GM13976 (cell line): Measurements from ENCODE around the gene PSMA6.

ENCODE experiments used
- DNase-seq: peaks from one replicate; pipeline ENCODE4 v3.0.0; 2012; ENCODE audit warnings: low spot score
- CTCF ChIP-seq: IDR thresholded peaks from 2 replicates; pipeline ENCODE4 v1.5.1; 2012; ENCODE audit warnings: borderline replicate concordance, mild to moderate bottlenecking; ENCODE audit not compliant: insufficient read depth; ENCODE audit errors: extremely low read depth, missing control alignments, control extremely low read depth
- in situ Hi-C: fragments of 300-500 bp; cut with MboI; formaldehyde crosslinking; loops from one replicate; pipeline ENCODE4 v1.12.0; 2022; ENCODE audit warnings: low sequenced_read_pairs, mixed read lengths, inconsistent platforms; ENCODE audit not compliant: unreplicated experiment

Gene PSMA6

GRCh38 chr14:35341454-35341750 is 49.2 kb downstream of the PSMA6 start:
- in situ Hi-C loops: no loop called here
- DNase-seq: peak; percentile 31
- TF ChIP-seq CTCF: no peak

DNA sequence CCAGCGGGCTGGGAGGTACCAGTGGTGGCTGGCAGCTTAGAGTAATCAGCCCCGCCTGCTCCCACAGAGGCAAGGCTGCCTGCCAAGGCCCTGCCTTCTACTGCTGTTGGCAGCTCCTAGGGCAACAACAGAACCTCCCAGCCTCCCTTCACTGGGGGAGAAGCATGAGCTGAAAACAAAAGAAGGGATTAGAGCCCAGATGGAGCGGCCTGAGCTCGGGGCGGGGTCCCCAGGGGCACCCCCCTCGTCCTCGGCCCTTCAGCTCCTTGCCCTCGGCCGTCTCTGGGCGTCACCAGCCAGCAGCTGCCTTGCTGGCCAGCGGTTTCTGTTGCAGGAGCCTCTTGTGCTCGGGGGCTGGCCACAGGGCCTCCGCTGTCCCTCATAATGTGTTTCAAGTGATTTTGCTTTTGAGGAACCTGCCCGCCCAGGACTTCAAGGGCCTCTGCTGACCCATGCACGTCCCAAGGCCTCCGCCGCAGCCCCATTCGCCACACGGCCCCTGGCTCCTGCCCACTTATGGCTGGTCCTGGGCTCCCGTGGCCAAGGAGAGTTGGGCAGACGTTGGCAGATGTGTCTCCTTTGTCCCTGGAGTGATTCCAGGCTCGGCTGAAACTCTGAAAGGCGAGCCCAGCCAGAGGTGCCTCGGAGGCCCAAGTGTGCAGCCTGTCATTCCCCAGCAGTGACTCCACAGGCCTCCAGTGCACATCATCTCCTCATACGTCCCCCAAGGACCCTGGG is 49.7 kb downstream of the PSMA6 start:
- no peak for TF ChIP-seq CTCF
- in situ Hi-C loops: no loop called here
- no peak for DNase-seq

DNA sequence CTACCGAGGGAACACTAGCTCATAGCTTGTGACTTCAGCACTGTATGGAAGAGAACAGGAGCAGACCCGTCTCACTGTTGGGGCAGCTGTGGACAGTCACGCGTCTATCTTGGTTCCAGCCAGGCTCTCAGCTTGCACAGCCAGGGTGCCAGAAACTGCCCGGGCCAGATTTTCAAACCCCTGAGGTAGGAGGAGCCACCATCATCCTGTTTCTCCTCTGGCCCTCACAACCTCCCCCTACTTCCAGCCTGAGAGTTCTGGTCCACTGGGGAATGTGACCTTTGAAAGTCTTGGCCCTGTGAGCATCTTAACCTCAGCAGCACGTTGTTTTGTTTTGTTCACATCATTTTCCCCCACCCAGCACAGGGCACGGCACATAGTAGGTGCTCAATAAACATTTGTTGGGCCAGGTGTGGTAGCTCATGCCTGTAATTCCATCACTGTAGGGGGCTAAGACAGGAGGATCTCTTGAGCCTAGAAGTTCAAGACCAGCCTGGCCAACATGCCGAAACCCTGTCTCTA is 50.4 kb downstream of the PSMA6 start:
- in situ Hi-C loops: no loop called here
- no peak for TF ChIP-seq CTCF
- no peak for DNase-seq

DNA sequence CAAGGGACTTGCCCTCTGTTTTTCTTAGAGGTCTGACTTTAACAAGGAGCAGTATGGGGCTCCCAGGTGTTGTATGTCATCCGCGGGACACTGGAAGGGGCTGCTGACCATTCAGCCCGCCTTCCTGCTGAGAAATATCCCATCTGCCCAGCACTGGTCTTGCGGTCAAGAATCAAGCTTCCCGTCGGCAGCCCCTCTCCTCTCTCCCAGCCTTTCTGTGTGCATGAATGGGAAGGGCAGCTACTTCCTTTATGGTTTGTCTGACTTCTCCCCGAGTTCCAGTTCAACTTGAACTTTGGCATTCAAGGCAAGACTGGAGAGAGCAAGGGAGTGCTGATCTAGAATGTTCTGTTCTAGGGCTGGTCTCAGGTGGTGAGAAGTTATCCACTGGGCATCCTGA is 51.5 kb downstream of the PSMA6 start:
- in situ Hi-C loops: no loop called here
- TF ChIP-seq CTCF: no peak

GRCh38 chr14:35344107-35344807 is 52.1 kb downstream of the PSMA6 start:
- in situ Hi-C loops: no loop called here
- no peak for DNase-seq
- TF ChIP-seq CTCF: no peak

More for the DNA sequence above, 51.5 kb downstream of the PSMA6 start:
- no peak for DNase-seq

DNA sequence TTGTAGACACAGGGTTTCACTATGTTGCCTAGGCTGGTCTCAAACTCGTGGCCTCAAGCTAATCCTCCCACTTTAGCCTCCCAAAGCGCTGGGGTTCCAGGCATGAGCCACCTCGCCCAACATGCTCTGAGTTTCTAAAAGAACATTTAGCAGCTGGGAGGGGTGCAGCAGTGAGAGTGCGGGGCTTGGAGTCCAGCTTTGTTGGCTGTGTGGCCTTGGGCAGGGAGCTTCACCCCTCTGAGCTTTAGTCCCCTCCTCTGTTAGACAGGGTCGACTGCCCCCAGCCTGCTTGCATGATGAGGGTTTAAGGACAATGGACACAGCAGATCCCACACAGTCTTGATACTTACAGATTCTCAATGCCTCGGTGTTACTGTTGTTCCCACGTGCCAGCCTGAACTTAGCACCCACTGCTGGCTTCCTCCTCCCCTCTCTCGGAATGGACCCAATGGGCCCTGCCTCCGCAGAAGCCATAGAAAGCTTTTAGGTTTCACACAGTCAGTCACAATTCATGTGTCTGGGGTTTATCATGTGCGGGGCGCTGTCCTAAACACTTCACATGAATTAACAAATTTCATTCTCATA is 54.6 kb downstream of the PSMA6 start:
- no peak for TF ChIP-seq CTCF
- in situ Hi-C loops: no loop called here
- no peak for DNase-seq
